Cortex of kidney (tissue), 1 donor: Measurements from ENCODE around the gene MAGEB17.
"Not testable (repeated sequence)": the region's sequence is repeated elsewhere in the genome, so short reads cannot be mapped to it uniquely, and the experiment has no call there.

Experiments
- DNase-seq: peaks from one replicate; lab custom pipeline; 2025; lab: John Stamatoyannopoulos, UW

The MAGEB17 gene

DNA sequence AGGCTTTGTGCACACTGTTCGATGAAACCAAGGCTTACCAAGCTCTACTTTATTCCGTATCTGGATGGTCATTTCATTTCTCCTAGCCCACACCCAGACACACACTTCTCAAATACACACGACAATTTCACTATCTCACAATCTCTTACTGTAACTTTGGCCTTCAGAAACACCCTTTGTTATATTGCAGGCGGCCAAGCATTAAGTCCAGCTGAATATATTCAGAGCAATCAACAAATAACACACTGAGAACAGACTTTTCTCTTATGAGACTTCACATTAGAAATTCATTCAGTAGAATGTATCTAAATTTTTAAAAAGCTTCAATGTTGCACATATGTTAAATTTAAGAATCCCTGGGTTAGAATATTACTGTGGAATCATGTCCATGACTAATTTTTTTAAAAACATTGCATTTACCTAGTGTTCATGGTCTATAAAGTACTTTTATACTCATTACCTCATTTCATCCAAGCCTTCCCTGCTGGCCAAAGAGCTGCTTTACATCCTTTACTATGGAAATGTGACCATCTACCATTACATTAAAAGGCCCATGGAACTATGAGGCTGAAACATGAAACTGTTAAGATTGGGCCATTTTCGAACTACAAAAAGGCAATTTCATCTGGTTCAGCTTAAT is 10.5 kb upstream of the MAGEB17 start:
- DNase-seq, result no peak

DNA sequence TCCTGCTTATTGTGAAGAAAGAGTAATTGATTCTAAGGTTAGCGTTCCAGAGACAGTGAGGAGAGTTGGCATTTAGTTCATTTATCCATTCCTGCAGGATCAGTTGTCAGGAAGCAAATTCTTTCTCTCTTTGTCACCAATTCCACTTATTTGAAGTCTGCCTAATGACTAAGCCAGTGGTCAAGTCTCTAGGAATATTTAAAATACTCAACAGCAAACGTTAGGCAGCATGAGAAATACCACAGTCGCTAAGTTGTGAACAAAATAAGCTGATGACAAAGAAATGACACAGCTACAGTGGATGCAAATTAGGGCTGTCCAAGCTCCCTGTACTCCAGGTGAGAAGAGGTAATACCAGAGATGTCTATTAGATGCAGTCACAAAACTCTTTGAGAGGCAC is 6.6 kb upstream of the MAGEB17 start:
- DNase-seq, result no peak

DNA sequence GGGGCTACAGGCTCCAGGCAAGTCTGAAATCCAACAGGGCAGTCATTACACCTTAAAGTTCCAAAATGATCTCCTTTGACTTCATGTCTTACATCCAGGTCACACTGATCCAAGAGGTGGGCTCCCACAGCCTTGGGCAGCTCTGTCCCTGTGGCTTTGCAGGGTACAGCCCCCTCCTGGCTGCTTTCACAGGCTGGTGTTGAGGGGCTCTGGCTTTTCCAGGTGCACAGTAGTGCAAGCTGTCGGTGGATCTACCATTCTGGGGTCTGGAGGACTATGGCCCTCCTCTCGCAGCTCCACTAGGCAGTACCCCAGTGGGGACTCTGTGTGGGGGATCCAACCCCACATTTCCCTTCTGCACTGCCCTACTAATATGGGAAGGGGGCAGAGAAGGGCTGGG is 6.1 kb upstream of the MAGEB17 start:
- not testable (repeated sequence) for DNase-seq

DNA sequence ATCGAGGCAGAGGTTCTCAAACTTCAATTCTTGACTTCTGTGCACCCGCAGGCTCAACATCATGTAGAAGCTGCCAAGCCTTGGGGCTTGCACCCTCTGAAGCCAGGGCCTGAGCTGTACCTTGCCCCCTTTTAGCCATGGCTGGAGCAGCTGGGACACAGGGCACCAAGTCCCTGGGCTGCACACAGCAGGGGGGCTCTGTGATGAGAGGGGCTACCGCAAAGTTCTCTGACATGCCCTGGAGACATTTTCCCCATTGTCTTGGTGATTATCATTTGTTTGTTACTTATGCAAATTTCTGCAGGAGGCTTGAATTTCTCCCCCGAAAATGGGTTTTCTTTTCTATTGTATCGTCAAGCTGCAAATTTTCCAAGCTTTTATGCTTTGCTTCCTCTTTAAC is 4.9 kb upstream of the MAGEB17 start:
- DNase-seq, result no peak

DNA sequence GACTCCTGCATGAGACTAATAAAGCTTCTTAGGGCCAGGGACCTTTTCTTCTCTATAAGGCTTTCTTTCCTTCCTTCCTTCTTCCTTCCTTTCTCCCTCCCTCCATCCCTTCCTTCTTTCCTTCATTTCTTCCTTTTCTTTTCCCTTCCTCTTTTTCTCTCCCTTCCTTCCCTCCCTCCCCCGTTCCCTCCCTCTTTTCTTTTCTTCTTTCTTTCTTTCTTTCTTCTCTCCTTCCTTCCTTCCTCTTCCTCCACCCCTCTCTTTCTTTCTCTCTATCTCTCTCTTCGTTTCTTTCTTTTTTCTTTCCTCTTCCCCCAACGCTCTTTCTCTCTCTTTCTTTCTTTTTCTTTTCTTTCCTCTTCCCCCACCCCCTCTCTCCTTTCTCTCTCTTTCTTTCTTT is 2.5 kb upstream of the MAGEB17 start:
- DNase-seq, result no peak

DNA sequence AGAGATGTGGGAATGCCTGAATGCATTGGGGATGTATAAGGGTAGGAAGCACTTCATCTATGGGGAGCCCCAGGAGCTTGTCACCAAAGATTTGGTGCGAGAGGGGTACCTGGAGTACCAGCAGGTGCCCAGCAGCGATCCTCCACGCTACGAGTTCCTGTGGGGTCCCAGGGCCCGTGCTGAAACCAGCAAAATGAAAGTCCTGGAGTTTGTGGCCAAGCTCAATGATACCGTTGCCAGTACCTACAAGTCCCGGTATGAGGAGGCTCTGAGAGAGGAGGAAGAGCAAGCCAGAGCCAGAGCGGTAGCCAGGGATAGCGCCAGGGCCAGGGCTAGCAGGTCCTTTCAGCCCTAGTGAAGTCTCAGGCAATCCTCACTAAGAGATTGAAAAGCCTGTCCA is 3.8 kb downstream of the MAGEB17 start:
- no peak for DNase-seq

DNA sequence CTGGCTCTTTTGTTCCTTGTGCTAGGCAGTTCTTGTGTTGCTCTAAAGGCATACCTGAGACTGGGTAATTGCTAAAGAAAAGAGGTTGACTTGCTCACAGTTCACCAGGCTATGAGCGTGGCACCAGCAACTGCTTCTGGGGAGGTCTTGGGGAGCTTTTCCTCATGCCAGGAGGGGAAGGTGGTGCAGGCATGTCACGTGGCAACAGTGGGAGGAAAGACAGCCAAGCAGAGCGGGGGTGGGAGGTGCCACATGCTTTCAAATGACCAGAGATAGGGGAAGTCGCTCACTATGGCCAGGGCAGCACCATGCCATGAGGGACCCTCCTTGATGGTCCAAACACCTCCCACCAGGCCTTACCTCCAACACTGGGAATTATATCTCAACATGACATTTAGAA is 4.7 kb downstream of the MAGEB17 start:
- DNase-seq, result no peak

DNA sequence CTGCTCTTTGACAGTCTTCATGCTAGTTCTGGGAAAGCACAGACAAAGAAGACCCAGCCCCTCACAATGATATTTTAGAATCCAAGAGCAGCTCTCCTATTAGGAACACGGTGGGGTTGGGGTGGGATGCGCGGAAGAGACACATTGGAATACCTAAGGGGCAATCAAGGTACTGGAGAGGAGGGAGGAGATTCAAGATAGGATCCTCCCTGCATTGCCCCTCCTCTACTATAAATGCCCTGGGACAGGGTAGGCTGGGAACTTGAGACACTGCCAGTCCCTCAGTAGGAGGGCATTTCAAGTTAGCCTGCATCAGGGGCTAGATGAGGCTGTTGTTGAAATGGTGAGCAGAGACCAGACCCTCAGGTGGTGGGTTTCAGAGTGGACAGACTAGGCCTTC is 5.1 kb downstream of the MAGEB17 start:
- DNase-seq, result no peak

DNA sequence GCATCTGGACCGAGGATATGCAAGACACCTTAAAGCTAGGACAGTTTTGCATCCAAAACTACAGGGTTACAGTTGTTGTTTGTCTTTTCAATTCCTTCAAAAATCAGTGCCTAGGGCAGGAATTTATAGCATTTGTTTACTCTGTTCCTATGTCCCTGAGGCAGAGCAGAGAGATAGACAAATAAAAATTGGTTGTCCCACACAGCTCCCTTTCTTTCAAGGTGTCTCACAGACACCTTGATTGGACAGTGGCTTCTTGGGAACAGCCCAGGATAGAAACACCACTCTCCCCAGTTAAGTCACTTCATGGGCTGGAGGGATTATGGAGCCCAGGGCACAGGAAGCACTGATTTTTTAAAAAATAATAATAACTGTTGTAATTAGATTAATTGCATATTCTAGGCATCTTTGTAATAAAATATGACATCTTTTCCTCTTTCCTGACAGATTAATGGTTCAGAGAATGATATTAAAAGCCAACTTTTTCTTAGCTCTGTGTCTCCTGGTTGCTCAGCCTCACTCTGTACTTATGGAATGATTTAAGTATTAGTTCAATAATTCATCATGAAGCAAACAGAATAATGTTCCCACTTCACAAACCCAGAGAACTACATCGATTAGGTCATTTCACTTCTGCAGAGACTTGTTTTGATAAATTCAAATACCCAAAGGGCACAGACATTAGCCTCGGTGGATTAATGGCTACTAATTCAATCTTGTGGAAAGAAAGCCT is 8.2 kb downstream of the MAGEB17 start:
- no peak for DNase-seq

DNA sequence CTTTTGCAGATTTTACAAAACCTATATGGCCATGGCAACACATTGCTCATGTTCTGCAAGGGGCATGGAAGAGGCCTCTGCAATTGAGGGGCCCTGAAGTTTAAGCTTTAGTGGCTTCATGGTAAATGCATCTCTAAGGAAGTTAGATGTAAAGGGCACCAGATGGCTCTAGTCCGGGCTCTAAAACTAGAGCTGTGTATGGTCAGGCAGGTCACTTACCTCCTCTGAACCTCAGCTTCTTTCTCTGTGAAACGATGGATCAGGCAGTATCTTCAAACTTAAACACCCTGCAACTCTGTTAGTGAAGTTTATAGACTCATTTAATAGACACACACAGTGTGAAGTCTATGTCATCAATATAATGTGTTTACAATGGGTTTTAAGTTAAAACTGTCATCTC is 10.0 kb downstream of the MAGEB17 start:
- no peak for DNase-seq

DNA sequence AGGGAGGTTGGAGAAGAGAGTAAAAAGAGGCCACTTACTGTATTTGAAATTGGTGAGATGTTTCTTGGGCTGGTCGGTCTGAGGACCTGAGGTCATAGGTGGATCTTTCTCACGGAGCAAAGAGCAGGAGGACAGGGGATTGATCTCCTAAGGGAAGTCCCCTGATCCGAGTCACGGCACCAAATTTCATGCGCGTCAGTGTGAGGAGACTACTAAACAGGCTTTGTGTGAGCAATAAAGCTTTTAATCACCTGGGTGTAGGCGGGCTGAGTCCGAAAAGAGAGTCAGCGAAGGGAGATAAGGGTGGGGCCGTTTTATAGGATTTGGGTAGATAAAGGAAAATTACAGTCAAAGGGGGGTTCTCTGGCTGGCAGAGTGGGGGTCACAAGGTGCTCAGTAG is 16.6 kb downstream of the MAGEB17 start:
- not testable (repeated sequence) for DNase-seq

DNA sequence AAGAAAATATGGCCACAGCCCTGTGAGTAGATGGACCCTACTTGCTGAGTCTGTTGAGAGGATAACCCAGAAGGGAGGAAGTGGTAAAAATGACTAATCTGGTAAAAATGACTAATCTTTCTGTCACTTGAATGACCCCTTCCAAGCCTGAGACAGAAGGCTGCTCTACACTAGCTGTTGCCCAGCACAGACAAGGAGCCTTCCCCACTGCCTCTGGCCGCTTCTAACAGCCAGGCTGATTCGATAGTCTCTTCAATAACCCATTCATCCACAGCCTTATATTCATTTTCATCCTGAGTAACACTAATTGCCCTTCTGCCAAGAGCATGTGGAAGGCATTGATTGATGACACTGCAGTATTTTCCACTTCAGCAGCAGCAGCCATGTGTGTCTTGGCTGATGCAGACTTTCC is 18.4 kb downstream of the MAGEB17 start:
- no peak for DNase-seq

DNA sequence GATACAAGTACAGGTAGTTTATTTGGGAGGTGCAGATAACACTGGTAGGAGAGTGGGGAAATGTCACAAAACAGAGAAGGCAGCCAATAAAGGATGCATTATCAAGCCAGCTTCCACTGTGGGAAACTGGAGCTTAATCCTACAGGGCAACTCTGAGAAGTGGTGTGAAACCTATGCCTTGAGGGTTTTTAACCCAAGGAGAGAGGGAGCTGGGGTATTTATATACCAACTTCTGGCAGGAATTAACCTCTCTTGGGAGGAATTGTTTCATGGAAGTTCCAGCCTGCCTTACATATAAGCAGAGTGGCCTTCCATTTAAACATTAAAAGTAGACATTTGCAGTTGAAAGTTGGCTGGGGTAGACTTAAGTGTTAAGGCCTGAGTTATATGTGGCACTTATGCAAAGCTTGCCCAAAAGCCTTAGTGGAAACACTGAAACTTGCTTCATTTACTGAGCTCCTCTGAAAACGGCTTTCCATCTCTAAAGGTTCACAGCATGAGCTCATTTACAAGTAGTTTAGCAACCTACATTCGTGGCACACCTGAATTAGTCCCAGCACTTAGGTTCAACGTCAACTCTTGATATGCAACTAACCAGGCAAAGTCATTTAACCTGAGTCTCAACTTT is 19.2 kb downstream of the MAGEB17 start:
- DNase-seq, result no peak

DNA sequence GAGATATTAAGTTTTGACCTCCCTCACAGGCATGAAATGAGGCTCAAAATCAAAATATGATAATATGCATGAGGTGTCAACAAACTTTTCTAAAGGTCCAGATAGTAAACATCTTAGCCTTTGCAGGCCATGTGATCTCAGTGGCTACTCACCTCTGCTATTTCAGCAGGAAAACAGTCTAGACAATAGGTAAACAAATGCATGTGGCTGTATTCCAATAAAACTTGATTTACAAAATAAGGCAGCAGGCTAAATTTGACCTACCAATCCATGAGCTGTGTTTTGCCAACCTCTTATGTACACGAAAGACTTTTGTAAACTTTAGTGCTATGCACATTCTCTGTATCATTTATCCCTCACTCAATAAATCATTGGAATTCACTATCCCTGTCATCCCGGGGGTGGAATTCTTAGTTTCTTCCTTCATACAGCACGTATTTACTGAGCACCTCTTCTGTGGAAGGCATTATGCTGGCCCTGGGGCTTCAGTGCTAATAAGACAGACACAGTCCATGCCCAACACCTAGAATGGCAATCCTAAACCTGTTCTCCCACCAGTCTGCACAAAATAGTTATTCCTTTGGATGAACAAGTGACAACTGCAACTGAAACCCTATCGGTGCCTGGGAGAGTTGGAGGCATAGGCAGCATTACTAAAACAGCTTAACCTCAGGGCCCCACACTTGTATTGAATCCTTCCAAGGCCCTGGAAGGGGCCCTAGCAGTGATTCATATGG is 19.9 kb downstream of the MAGEB17 start:
- DNase-seq, result no peak

DNA sequence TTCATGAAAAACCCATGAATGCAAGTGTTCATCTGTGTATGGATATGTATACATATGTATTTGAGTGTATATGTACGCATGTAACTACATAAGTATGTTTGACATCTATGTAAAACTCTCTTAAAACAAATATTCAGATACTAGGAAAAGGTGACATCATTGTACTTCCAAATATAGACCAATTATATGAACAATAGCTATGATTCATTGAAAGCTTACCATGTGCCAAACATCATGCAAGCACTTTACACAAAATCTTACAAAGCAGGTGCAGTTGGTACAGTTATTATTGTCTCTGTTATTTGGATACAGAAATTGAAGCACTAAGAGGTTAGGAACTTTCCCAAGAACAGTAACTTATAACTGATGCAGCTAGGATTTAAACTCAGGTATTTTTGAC is 21.4 kb downstream of the MAGEB17 start:
- DNase-seq, result no peak

DNA sequence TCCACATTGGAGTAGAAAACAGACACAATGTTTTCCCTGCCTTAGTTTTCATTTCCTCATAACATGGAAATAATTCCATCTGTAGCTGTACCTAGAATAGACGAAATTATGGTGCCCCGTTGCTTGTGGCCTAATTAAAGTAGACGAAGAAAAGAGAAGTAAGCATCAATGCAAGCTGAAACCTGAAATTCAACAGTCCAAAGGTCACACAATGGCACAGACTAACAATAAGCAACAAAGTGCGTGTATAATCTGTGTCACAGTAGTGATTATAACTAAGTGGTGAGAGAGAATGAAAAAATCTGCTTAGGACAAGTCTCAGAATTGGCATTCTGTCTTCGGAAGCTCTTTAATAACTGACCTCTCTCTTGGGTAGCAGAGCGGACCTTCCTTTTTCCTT is 24.3 kb downstream of the MAGEB17 start:
- DNase-seq, result no peak

DNA sequence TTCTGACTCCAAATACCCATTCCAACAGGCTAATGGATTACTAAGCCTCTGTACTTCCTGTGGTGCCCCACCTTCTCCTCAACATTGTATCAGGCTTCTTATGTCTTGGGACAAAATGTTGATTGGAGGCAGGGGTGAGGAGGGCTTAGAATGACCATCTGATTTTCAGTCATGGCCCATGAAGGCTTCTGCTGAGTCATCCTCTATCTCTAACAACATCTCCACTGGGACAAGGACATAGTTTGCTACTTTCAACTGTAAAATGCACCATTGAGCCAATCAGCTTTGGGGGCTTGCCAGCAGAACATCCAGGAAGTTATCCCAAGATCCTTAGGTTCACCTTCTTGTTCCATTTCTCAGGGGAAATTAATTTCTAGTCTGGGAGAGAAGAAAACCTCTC is 29.5 kb downstream of the MAGEB17 start:
- DNase-seq, result no peak

DNA sequence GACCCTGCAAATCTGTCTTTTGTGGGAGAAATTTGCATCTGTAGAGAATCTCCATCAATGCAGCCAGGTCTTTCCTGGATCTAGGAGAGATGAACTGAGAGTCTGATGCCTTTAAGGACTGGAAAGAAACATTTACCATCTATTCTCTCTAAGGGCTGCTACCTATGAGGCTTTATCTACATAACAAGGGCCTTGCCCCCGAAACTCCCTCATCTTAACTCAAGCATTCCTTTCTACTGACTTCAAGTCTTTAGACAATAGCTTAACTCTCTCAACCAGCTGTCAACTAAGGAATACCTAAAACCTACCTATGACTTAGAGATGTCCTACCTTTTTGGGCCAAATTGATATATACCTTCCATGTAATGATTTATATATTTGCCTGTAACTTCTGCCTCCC is 32.1 kb downstream of the MAGEB17 start:
- DNase-seq, result no peak

DNA sequence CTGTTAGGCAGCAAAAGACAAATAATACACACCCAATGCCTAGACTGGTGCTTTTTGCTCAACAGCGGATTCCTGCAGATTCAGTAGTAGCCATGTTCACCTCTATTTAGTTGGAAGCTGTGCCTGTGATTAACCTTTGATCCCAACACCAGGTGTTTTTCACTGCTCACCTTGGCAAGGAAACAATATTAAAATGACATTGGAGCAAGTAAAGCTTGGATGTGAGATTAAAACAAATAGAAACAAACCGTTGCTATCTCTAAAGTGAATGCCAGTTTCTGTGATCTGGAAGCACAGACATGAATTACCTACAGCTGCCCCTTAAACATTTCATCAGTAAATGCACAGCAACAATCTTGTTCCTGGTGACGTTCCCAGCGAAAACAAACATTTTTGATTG is 35.7 kb downstream of the MAGEB17 start:
- DNase-seq, result no peak

DNA sequence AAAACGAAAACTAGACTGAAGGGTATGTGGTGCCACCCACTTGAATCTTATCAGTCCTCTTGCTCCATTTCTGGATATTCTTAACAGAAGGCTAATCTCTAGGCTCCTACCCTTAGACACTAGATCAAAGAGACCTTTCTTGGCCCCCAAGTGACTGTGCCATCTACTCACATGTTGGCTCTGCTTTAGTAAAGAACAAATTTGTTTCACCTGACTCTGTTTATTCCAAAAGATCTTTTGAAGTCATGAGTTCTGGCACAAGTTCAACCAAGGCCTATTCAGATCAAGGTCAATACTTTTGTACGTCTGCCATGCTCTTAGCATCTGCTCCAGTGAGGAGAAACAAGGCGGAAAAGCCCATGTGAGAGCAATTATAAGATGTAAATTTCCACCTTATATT is 37.3 kb downstream of the MAGEB17 start:
- no peak for DNase-seq

DNA sequence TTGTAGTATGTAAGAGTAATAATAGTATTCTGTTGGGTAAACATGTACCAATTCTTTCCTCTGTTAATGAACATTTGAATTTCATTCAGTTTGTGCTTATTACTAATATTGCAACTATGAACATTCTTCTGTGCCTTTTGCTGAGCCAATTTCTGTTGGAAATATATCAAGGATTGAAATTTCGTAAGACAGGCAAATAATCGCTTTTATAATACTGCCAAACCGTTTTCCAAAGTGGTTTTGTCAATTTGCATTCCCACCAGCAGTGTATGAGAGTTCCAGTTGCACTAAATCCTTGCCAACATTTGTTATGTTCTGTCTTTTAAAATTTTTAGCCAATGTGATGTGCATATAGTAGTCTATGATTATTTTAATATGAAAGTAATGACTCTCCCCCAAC is 38.6 kb downstream of the MAGEB17 start:
- no peak for DNase-seq

DNA sequence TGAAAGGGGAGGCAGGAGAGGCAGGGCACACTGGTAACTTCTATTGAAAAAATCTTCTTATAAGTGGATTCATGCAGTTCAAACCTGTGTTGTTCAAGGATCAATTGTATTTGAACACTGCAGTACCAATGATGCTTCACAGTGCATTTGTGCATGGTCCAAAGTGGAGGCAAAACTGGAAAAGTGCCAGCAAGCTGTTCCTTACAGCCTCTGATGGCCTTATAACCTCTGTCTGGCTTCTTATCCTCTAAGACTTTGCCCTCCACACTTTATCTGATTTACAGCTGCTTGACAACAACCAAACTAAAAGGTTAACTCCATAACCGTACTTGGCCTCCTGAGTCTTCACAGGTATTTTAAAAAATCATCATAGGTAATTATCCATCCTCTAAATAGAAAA is 40.4 kb downstream of the MAGEB17 start:
- no peak for DNase-seq

DNA sequence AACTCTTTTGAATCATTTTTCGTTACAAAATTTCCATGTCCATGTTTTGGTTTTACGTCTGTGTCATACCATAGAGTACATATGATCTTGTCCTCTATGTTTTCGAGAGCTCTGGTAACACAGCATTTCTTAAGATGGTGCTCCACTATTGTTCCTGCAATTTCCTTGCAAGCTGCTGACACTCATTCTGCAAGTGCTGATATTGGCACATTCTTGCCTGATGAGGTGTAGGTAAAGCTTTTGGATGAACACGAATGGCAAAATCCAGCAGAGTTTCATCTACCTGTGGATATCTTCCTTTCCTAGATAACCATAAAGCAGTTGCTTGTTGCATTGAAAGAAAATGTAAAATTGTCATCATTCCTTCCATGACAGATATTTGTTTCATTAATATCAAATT is 41.3 kb downstream of the MAGEB17 start:
- no peak for DNase-seq
